GM12878 (cell line): ENCODE results near the gene CCNH.

Experiments
- CEBPB ChIP-seq, 2 experiments: fragments of 150-350 bp in 1 of 2; IDR thresholded peaks; 2 replicates each; pipeline ENCODE4 v1.6.1; 2012 to 2014; ENCODE audit warnings: low read depth in 2 of 2, low read length in 2 of 2, borderline replicate concordance in 1 of 2, inconsistent platforms in 1 of 2
- CHD2 ChIP-seq: IDR thresholded peaks from 2 replicates; pipeline ENCODE4 v1.6.1; 2011; ENCODE audit warnings: low read depth, low read length, improper control_type of control experiment, borderline replicate concordance
- CTCF ChIP-seq, 3 experiments: IDR thresholded peaks in 2 of 3; conservative IDR thresholded peaks in 1 of 3; 2 replicates each; pipeline ENCODE4 v1.5.1; 2011; ENCODE audit warnings: low read depth in 3 of 3, low read length in 3 of 3, mild to moderate bottlenecking in 3 of 3, control low read depth in 2 of 3, moderate library complexity in 2 of 3, inconsistent platforms in 1 of 3, mixed read lengths in 1 of 3; ENCODE audit not compliant: control insufficient read depth in 2 of 3, insufficient read depth in 1 of 3; ENCODE audit errors: extremely low read depth in 1 of 3
- EZH2 ChIP-seq: IDR thresholded peaks from 2 replicates; pipeline ENCODE4 v1.6.1; 2012; ENCODE audit warnings: low read depth, mild to moderate bottlenecking, control low read depth, inconsistent platforms, low read length, borderline replicate concordance; ENCODE audit not compliant: control insufficient read depth
- GABPA ChIP-seq: IDR thresholded peaks from 2 replicates; pipeline ENCODE4 v1.6.1; 2014; ENCODE audit warnings: antibody characterized with exemption, low read depth, mild to moderate bottlenecking, inconsistent platforms
- POLR2A ChIP-seq: IDR thresholded peaks from 2 replicates; pipeline ENCODE4 v1.6.1; 2011; ENCODE audit warnings: low read depth, mild to moderate bottlenecking, low read length
- TF ChIP-seq, protein P1 (sequence below): IDR thresholded peaks from 2 replicates; pipeline ENCODE4 v1.6.1; 2012; ENCODE audit warnings: low read depth, low read length, improper control_type of control experiment
- TF ChIP-seq, protein P2 (sequence below): IDR thresholded peaks from 2 replicates; pipeline ENCODE4 v1.6.1; 2012; ENCODE audit warnings: mild to moderate bottlenecking, low read depth, low read length
- TF ChIP-seq, protein P3 (sequence below): fragments of 450-650 bp; formaldehyde crosslinking; IDR thresholded peaks from 2 replicates; pipeline ENCODE4 v1.4.0; 2020; ENCODE audit warnings: mild to moderate bottlenecking, moderate library complexity

GRCh38 chr5:87442419-87442818 is 29.7 kb upstream of the CCNH start:
- TF ChIP-seq CTCF (IDR thresholded peaks at IDR 0.05 in 2 of 3, conservative IDR thresholded peaks at IDR 0.05 in 1 of 3; ENCODE audit: control insufficient read depth in 2 of 3, extremely low read depth in 1 of 3, insufficient read depth in 1 of 3, low read depth in 3 of 3, low read length in 3 of 3) (no peak), CHD2 (no peak), CEBPB (IDR thresholded peaks at IDR 0.05; ENCODE audit: borderline replicate concordance in 1 of 2, low read depth in 2 of 2, low read length in 2 of 2) (no peak), GABPA (no peak), EZH2 (no peak), POLR2A (no peak)
- TF ChIP-seq, protein P1, sequence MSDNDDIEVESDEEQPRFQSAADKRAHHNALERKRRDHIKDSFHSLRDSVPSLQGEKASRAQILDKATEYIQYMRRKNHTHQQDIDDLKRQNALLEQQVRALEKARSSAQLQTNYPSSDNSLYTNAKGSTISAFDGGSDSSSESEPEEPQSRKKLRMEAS = no peak
- TF ChIP-seq, protein P2, sequence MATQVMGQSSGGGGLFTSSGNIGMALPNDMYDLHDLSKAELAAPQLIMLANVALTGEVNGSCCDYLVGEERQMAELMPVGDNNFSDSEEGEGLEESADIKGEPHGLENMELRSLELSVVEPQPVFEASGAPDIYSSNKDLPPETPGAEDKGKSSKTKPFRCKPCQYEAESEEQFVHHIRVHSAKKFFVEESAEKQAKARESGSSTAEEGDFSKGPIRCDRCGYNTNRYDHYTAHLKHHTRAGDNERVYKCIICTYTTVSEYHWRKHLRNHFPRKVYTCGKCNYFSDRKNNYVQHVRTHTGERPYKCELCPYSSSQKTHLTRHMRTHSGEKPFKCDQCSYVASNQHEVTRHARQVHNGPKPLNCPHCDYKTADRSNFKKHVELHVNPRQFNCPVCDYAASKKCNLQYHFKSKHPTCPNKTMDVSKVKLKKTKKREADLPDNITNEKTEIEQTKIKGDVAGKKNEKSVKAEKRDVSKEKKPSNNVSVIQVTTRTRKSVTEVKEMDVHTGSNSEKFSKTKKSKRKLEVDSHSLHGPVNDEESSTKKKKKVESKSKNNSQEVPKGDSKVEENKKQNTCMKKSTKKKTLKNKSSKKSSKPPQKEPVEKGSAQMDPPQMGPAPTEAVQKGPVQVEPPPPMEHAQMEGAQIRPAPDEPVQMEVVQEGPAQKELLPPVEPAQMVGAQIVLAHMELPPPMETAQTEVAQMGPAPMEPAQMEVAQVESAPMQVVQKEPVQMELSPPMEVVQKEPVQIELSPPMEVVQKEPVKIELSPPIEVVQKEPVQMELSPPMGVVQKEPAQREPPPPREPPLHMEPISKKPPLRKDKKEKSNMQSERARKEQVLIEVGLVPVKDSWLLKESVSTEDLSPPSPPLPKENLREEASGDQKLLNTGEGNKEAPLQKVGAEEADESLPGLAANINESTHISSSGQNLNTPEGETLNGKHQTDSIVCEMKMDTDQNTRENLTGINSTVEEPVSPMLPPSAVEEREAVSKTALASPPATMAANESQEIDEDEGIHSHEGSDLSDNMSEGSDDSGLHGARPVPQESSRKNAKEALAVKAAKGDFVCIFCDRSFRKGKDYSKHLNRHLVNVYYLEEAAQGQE = no peak
- TF ChIP-seq, protein P3, sequence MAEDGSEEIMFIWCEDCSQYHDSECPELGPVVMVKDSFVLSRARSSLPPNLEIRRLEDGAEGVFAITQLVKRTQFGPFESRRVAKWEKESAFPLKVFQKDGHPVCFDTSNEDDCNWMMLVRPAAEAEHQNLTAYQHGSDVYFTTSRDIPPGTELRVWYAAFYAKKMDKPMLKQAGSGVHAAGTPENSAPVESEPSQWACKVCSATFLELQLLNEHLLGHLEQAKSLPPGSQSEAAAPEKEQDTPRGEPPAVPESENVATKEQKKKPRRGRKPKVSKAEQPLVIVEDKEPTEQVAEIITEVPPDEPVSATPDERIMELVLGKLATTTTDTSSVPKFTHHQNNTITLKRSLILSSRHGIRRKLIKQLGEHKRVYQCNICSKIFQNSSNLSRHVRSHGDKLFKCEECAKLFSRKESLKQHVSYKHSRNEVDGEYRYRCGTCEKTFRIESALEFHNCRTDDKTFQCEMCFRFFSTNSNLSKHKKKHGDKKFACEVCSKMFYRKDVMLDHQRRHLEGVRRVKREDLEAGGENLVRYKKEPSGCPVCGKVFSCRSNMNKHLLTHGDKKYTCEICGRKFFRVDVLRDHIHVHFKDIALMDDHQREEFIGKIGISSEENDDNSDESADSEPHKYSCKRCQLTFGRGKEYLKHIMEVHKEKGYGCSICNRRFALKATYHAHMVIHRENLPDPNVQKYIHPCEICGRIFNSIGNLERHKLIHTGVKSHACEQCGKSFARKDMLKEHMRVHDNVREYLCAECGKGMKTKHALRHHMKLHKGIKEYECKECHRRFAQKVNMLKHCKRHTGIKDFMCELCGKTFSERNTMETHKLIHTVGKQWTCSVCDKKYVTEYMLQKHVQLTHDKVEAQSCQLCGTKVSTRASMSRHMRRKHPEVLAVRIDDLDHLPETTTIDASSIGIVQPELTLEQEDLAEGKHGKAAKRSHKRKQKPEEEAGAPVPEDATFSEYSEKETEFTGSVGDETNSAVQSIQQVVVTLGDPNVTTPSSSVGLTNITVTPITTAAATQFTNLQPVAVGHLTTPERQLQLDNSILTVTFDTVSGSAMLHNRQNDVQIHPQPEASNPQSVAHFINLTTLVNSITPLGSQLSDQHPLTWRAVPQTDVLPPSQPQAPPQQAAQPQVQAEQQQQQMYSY (CRISPR knock-in tag) = no peak
